Measurements from ENCODE around the gene PHLDB1. TPM values are rescaled to one million over a fixed set of nuclear protein-coding genes. Genes with fewer than 3 reads are reported as not detected.

Gene PHLDB1
- total and polyA plus RNA-seq, 2 donors (not counting 3 experiments of a cell fraction or from before 2014, with no cell fraction given) = 99.7 to 183 TPM

DNA sequence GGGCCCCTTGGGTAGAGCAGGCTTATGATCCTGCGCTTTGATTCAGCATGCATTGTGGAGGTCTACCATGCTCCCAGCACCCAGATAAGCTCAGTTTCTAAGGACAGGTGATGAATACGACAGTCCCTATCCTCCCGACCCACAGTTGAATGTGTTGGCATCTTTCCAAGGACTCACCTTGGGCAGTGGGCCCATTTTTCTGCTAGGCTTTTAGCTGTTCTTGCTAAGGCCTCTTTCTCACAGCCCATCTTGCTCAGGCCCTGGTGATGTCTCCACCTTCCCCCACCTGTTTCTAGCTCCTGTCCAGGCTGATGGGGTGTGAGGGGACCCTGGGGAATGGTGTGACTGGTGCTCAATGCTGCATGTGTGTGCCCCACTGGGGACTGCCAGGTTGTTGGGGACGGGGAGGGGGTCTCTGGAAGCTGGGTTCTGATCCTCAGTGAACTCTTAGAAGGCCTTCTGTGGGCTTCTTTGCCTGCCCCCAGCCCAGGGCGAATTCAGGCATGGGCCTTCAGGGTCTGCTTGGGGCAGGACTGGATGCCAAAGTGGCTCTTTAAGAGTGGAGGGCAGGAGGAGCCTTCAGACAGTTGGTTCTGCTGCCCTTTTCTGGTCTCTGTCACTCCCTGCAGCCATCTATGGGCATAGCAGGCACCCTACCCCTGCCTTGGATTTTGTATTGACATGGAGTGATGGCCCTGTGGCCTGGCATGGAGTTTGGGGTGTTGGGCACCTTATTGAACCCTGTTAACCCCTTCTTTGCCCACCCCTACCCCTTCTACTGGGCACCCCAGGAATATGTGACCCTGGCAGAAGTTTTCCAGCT is 33.1 kb downstream of the PHLDB1 start:
- no peaks in the 10 kb centered on the region for H3K9me1 ChIP-seq (replicated peaks; ENCODE audit: control insufficient read depth, extremely low read depth, insufficient read depth, low read length)
- DNase-seq (ENCODE audit: low read depth, low spot score) (no peak), FAIRE-seq (no peak)
- H2AFZ ChIP-seq (ENCODE audit: low read depth, low read length) = no peak overlapping the region
- no peak overlapping the region for H3K4me2 ChIP-seq (ENCODE audit: insufficient read depth, low read length)
- ChIA-PET POLR2A (no interaction called here), CTCF (interaction anchor here (0.9 to 1.8 kb wide), 5 partner anchors 9 to 45 kb away, joined by 3 to 6 read pairs (median 4); no protein-coding TSS in a partner anchor)
- no peak overlapping the region for H3K9ac ChIP-seq (replicated peaks; ENCODE audit: extremely low read depth, insufficient read depth, low read length)
- dilution Hi-C loops (cut with MboI; ENCODE audit: extremely low pct_ligation_motif_present, low sequenced_read_pairs) = no loop called here
- peaks cover 51 to 84% of the 10 kb centered on the region in 2 experiments for H3K36me3 ChIP-seq (ENCODE audit: control insufficient read depth in 2 of 2, extremely low read depth in 1 of 2, insufficient read depth in 2 of 2, low read length in 2 of 2)
- H3K27me3 ChIP-seq (ENCODE audit: control insufficient read depth in 2 of 2, insufficient read depth in 2 of 2, low read length in 2 of 2) = no peaks in the 10 kb centered on the region
- H3K27ac ChIP-seq (ENCODE audit: insufficient read depth, low read depth, low read length) = no peak overlapping the region
- H3K4me3 ChIP-seq (replicated peaks in 1 of 3; ENCODE audit: insufficient read depth in 1 of 3, low read depth in 1 of 3, low read length in 3 of 3) = no peak overlapping the region
- intact Hi-C loops (cut with micrococcal nuclease) = no loop called here
- H3K9me3 ChIP-seq (replicated peaks; ENCODE audit: control insufficient read depth, insufficient read depth, low read length) = no peaks in the 10 kb centered on the region
- no peaks in the 10 kb centered on the region for H4K20me1 ChIP-seq (replicated peaks; ENCODE audit: control insufficient read depth, extremely low read depth, insufficient read depth, low read length)
- H3K79me2 ChIP-seq (ENCODE audit: control insufficient read depth, insufficient read depth, low read length) = peaks cover 14% of the 10 kb centered on the region
- no peaks in the 10 kb centered on the region for H3K4me1 ChIP-seq (ENCODE audit: control insufficient read depth, extremely low read depth, insufficient read depth, low read length)
- no TSS peak for BruUV-seq (replicated peaks)
- TF ChIP-seq, protein P1, sequence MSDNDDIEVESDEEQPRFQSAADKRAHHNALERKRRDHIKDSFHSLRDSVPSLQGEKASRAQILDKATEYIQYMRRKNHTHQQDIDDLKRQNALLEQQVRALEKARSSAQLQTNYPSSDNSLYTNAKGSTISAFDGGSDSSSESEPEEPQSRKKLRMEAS (IDR thresholded peaks at IDR 0.05; ENCODE audit: insufficient read depth, insufficient read length) = no peak
- TF ChIP-seq JUN (IDR thresholded peaks at IDR 0.05; ENCODE audit: borderline replicate concordance, insufficient read depth, insufficient read length, low read depth) (no peak), GATA2 (IDR thresholded peaks at IDR 0.05; ENCODE audit: insufficient read depth, insufficient read length, low read depth, low read length) (no peak)

- DNase-seq (ENCODE audit: low read depth, low spot score) (no peak), FAIRE-seq (no peak)
- H3K27me3 ChIP-seq (ENCODE audit: control insufficient read depth in 2 of 2, insufficient read depth in 2 of 2, low read length in 2 of 2) = no peaks in the 10 kb centered on the region
- H3K9ac ChIP-seq (replicated peaks; ENCODE audit: extremely low read depth, insufficient read depth, low read length) = no peak overlapping the region
- ChIA-PET POLR2A (no interaction called here), CTCF (interaction anchor here (1.0 kb wide), 1 partner anchor 47 kb away, joined by 3 read pairs; no protein-coding TSS in a partner anchor)
- TF ChIP-seq EZH2 (IDR thresholded peaks at IDR 0.05; ENCODE audit: borderline replicate concordance, low read depth, low read length, severe bottlenecking) (no peak), POLR2AphosphoS5 (IDR thresholded peaks at IDR 0.05; ENCODE audit: insufficient read depth, low read depth, low read length) (no peak), POLR2A (IDR thresholded peaks at IDR 0.05; ENCODE audit: low read depth, low read length) (no peak), CTCF (IDR thresholded peaks at IDR 0.05; ENCODE audit: extremely low read depth in 1 of 2, insufficient read depth in 1 of 2, low read depth in 1 of 2, low read length in 2 of 2) (no peak), FOS (IDR thresholded peaks at IDR 0.05; ENCODE audit: borderline replicate concordance, insufficient read depth, low read length) (no peak)
- TF ChIP-seq, protein P1 (IDR thresholded peaks at IDR 0.05; ENCODE audit: insufficient read depth, insufficient read length) = no peak
- intact Hi-C loops (cut with micrococcal nuclease) = no loop called here
- BruUV-seq (replicated peaks) = no TSS peak
- no peaks in the 10 kb centered on the region for H4K20me1 ChIP-seq (replicated peaks; ENCODE audit: control insufficient read depth, extremely low read depth, insufficient read depth, low read length)
- dilution Hi-C loops (cut with MboI; ENCODE audit: extremely low pct_ligation_motif_present, low sequenced_read_pairs) = no loop called here
- H3K79me2 ChIP-seq (ENCODE audit: control insufficient read depth, insufficient read depth, low read length) = peaks cover 14% of the 10 kb centered on the region
- no peaks in the 10 kb centered on the region for H3K4me1 ChIP-seq (ENCODE audit: control insufficient read depth, extremely low read depth, insufficient read depth, low read length)
- no peak overlapping the region for H3K4me3 ChIP-seq (replicated peaks in 1 of 3; ENCODE audit: insufficient read depth in 1 of 3, low read depth in 1 of 3, low read length in 3 of 3)
- H3K4me2 ChIP-seq (ENCODE audit: insufficient read depth, low read length) = no peak overlapping the region
- H3K36me3 ChIP-seq (ENCODE audit: control insufficient read depth in 2 of 2, extremely low read depth in 1 of 2, insufficient read depth in 2 of 2, low read length in 2 of 2) = peaks cover 45 to 79% of the 10 kb centered on the region in 2 experiments
- H3K27ac ChIP-seq (ENCODE audit: insufficient read depth, low read depth, low read length) = no peak overlapping the region
- no peak overlapping the region for H2AFZ ChIP-seq (ENCODE audit: low read depth, low read length)
- H3K9me3 ChIP-seq (replicated peaks; ENCODE audit: control insufficient read depth, insufficient read depth, low read length) = no peaks in the 10 kb centered on the region
- H3K9me1 ChIP-seq (replicated peaks; ENCODE audit: control insufficient read depth, extremely low read depth, insufficient read depth, low read length) = no peaks in the 10 kb centered on the region
These were observed 34.1 kb downstream of the PHLDB1 start for GRCh38 chr11:118641397-118642019.
